ENCODE data around the gene TPPP2.
A peak's percentile ranks its signal among the peaks of the same experiment; 100 is the strongest.

The TPPP2 gene

GRCh38 chr14:21016413-21017190 is 13.4 kb upstream of the TPPP2 start:
- no peak for DNase-seq (ENCODE audit: low read depth in 2 of 2)

DNA sequence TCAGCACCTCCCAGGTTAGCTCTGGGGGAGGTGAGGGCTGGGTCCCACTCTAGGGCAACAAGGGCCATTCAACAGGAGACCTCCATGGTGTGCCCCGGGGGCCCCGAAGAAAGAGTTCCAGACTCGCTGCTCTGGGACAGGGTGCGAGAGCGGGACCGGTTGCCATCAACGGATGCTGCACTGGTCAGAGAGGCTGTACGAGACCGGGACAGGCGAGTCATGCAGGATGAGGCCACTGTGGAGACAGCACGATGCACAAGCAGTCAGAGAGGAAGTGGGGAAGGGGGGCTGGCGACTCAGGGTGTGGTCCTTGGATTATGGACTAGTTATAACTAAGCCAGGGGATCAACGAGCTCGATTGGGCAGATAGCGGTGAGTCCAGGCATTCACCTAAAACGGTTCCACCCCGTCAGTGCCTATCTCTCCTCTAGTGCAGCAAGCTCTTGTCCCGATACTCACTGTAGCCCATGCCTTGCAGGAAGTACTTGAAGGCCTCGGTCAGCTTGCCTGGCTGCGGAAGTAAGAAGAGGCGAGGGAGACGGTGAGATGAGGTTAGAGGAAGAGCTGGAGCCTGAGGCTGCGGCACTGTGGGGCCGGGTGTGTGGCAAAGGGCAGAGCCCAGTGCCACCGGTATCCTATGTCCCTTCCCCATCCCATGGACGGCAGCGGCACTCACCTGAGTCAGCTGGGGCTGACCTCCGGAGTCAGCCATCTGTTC is 12.3 kb upstream of the TPPP2 start:
- DNase-seq (ENCODE audit: low read depth in 2 of 2), result no peak

- DNase-seq (ENCODE audit: low read depth in 2 of 2), result no peak
Measured at GRCh38 chr14:21018286-21018685, 11.7 kb upstream of the TPPP2 start.

DNA sequence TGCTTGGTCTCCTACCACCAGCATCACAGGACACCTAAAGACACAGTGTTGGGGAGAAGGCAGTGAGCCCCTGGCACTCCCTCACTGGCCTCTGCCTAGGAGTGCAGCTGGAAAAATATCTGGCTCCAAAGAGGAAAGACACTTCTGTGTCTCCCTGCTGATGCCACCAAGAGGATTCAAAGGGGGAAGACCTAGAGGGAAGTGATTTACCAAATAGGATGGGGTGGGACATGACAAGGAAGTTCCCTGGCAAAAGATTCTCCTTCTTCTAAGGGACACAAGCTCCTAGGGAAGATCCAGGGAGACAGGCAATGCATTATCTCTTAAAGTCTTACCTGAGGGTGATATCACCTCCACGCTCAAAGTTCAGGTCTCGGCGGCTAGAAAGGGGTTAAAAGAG is 11.2 kb upstream of the TPPP2 start:
- no peak for DNase-seq (ENCODE audit: low read depth in 2 of 2)

DNA sequence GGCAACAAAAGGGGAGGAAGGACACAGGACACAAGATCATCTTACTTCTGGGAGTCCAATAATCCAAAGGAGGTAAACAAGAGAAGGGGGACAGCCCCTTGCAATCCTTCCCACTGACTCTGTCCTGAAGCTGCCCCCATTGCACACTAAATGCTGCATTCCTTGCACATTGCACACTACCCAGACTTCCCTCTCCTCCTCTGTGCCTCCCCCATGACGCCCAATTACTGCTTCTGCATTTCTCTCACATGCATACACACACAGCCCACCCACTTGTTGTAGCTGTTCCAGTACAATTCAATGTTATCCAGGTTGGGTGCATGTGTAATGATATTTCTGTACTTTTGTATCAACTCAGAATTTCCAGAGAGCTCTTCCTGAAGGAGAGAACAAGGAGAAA is 10.7 kb upstream of the TPPP2 start:
- DNase-seq (ENCODE audit: low read depth in 2 of 2), result no peak

DNA sequence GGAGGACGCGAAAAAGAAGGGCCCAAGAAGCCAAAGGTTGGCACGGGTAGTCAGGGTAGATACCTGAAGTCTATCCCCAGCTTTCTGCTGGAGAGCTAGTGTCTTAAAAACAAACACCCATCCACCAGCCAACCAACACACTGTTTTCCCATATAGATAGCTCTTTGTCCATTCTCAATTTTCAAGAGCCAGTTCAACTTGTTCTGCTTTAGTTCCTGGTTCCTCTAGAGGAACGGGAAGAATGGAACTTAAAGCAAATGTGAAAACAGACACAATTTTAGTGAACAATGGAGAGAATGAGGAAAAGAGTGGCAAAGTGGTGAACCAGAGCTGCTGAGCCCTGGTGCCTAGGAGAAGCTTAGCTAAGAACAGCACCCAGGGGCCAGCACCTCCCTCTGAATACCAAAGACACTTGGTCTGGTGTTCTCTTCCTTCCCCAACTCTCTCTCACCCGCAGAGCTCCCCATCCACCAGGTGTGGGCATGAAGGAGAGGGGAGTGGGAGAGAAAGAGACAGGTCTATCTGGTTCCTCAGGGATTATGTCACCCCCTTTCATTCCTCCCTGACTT is 9.0 kb upstream of the TPPP2 start:
- DNase-seq (ENCODE audit: low read depth in 2 of 2), result no peak

DNA sequence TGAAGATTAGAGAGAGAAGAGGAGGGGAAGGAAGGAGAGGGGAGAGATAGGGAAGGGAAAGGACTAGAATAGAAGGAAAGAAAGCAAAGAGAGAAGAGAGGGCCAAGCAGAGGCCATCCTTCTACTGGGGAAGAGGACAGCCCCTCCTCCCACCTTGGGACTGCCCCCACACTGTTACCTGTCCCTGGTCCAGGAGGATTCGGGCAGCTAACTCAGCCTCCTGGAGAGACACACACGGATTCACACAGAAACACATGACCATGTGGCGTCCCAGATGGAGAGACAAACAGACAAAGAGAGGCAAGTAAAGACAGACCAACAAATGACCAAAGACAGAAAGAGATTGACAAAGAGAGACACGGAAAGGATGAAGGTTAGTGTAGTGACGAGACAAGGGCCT is 7.3 kb upstream of the TPPP2 start:
- no peak for DNase-seq (ENCODE audit: low read depth in 2 of 2)

DNA sequence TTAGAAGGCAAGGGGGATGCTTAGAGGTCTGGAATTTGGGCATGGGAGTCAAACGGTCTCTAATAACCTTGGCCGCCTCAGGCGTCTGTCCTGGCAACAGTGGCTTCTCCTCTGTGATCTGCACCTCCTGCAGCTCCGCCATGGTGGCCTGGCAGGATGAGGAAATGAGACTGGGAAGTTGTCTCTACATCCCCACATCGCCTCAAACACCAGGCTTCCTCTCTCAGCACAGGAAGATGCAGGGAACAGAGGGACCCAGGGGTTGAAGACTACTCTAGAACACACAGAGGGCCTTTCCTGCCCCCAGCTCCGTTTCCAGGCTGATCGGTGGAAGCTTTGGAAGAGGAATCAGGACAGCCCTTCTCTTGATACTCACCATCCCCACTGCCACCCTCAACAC is 6.8 kb upstream of the TPPP2 start:
- no peak for DNase-seq (ENCODE audit: low read depth in 2 of 2)

DNA sequence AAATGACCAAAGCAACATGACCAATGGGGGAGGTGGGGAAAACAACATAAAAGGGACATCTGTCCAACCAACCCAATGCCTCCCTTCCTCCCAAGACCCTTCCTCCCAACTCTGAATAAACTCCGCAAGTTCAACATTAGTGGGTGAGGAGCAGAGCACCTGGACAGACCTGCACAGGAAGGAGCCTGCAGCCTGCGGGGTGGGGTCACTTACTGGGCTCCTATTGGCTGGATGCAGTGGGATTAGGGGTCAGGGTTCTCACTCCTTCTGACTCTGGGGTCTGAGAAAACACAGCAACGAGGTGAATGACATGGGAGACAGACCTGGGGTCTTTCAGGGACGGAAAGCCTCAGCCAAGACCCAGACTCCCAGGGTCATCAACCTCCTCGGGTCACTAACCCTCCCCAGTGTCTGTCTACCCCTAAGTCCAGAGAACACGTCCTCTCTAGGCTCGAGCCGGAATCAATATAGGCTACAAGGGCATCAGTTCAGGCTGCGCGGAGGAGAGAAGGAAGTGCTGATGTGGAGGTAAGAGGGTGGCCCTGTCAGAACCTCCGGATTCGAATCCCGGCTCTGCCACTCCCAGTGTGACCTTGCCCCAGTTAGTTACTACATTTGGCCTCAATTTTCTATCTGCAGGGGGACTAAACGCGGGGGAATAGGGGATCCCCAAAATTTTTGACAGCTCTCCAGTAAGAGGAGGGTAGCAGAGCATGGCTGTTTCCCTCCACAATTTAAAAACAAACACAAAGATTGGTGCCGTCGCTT is 6.0 kb upstream of the TPPP2 start:
- DNase-seq (ENCODE audit: low read depth in 2 of 2), result no peak

DNA sequence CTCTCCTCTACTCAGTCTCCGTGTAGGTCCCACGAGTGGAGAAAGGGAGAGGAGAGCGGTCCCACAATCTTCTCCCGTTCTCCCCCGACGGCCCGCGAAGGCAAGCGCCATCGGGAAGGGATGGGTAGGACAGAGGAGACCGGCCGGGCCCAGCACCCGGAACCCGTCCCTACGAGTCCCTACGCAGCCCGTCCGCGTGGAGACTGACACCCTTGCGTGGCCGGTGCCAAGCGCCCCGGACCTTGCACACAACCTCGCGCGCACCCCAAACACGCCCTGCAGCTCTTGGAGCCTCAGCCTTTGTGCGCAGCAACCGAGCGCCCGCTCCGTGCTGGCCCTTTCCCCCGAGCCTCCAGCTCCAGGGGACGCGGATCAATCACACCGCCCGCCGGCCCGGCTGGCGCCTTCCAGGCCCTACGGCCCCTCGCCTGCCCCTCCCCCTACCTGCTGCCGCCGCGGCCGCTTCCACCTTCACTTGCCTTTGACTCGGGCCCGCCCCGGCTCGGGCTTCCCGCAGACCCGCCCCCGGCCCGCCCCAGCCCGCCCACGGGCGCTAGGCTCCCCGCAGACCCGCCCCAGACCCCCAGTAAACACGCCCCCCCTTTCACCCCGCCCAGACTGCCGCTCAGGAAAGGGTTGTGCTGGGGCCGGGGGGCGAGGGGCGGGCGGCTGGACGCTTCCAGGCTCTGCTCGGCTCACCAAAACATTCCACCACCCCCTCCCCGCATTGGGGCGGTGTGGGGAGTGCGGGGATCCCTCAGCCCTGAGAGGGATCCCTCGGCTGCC is 5.2 kb upstream of the TPPP2 start, which contains the start of gene NDRG2:
Gene NDRG2, minus strand, starts transcription at position 477 of the 786 bp plus-strand sequence. CDS start 1,746 bp downstream, outside the sequence.
- peak; percentile 46 to 50 for DNase-seq (ENCODE audit: low read depth in 2 of 2)

- DNase-seq (ENCODE audit: low read depth in 2 of 2), result no peak
Measured at GRCh38 chr14:21025371-21026273, 4.4 kb upstream of the TPPP2 start.

- no peak for DNase-seq (ENCODE audit: low read depth in 2 of 2)
Measured at GRCh38 chr14:21026274-21026987, 3.6 kb upstream of the TPPP2 start.

- no peak for DNase-seq (ENCODE audit: low read depth in 2 of 2)
Measured at GRCh38 chr14:21026988-21027315, 3.1 kb upstream of the TPPP2 start.

GRCh38 chr14:21030531-21030930 is 514 bp downstream of the TPPP2 start:
- no peak for DNase-seq (ENCODE audit: low read depth in 2 of 2)

DNA sequence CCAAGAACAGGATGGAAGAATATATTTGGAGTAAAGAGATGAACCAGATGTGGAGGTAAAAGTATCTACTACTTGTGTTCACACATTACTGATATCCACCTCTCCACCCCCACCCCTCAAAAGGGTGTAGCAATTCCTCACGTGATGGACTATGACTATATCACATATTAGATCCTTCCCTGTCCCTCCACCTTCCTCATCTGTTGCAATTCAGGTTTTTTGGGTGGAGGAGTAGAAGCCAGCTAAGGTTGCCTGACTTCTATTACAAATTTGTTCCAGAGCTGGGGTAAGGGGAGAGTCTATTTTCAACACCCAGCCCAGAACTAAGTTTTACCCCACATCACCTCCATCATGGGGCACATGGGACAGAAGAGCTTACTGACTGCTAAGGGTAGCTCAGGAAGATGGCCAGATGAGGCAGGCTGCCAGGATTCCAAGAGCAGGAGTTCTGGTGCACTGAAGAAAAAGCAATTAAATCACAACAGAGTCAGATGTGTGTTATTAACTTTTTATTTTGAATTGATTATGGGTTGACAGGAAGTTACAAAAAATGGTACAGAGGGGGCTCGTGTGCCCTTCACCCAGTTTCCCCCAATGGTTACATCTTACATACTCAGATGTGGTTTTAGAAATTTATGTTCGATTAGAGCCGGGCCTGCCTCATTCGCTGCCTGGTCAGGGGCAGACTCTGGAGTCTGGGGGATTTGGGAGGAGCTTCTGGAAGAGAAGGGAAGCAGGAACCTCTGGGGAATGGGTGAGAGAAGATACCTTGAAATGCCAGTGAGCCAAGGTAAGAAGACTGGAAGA is 2.5 kb downstream of the TPPP2 start:
- no peak for DNase-seq (ENCODE audit: low read depth in 2 of 2)

DNA sequence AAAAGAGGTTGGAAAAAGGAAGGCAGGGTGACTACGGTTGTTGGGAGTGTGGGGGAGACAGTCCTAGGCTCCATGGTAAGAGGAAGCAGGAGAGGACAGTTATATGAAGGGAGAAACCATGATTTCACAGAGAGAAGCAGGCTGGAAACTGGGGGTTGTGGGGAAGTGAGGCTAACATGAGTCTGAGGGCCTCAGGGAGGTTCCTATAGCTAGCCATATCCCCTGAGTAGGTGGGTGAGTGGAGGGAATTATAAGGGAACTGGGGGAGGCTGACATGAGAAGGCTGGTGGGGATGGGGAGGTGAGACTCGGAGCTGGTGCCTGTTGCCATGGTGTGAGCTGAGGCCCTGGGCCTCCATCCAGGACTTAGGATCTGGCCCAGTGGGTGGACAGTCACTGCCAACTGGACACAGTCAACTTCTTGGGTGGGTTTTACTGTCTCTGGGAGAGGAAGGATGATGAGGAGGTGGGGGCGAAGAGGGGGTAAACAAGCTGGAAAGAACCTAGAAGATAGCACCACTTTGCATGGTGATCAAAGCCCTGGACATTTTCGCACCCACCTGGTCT is 3.2 kb downstream of the TPPP2 start:
- no peak for DNase-seq (ENCODE audit: low read depth in 2 of 2)

DNA sequence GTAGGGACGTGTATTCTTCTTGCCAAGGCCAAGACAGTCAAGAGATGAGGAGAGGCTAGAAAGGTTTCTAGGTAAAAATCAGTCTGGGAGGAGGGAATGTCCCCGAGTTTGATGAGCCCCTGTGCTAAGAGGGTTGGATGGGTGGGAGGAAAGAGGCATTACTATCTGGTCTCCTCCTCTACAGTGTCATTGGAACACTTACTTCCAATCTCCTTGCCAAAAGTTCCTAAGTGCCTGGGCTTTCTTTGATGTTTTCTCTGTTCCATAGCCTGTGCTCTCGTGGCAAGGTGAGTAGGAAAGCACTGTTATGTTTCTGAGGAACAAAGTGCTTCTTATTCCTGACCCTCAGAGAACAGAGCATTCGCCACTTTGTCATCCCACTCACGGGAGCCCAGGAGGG is 4.7 kb downstream of the TPPP2 start, which contains the start of gene RNASE13:
Gene RNASE13, minus strand, starts transcription at position 101 of the 400 bp plus-strand sequence. CDS start 519 bp downstream, outside the sequence.
- no peak for DNase-seq (ENCODE audit: low read depth in 2 of 2)

- no peak for DNase-seq (ENCODE audit: low read depth in 2 of 2)
Measured at GRCh38 chr14:21036751-21037150, 6.7 kb downstream of the TPPP2 start.
